Activated T-cell treated with anti-CD3 and anti-CD28 coated beads for 24 hours (primary cell): ENCODE measurements around the gene MYO7B.

Source experiments
- DNase-seq: peaks from one replicate; pipeline ENCODE4 v3.0.0-alpha.2; 2020; ENCODE audit warnings: low read depth

MYO7B gene

GRCh38 chr2:127574656-127575055, 39.2 kb downstream of the MYO7B start:
- DNase-seq: no peak

- no peak for DNase-seq
Measured at GRCh38 chr2:127575185-127575765, 39.8 kb downstream of the MYO7B start.

- DNase-seq: no peak
Measured at GRCh38 chr2:127575941-127576432, 40.5 kb downstream of the MYO7B start.

GRCh38 chr2:127576433-127577207, 41.1 kb downstream of the MYO7B start:
- DNase-seq: no peak

- no peak for DNase-seq
Measured at GRCh38 chr2:127577208-127577475, 41.7 kb downstream of the MYO7B start.

GRCh38 chr2:127577503-127577902, 42.0 kb downstream of the MYO7B start:
- DNase-seq: no peak

- DNase-seq: no peak
Measured at GRCh38 chr2:127577973-127578372, 42.5 kb downstream of the MYO7B start.

GRCh38 chr2:127578411-127578810, 42.9 kb downstream of the MYO7B start:
- DNase-seq: no peak

GRCh38 chr2:127579231-127579630, 43.7 kb downstream of the MYO7B start:
- no peak for DNase-seq

- DNase-seq: no peak
Measured at GRCh38 chr2:127580167-127581049, 44.9 kb downstream of the MYO7B start.

- DNase-seq: no peak
Measured at GRCh38 chr2:127581050-127581345, 45.5 kb downstream of the MYO7B start.

GRCh38 chr2:127581516-127582490, 46.3 kb downstream of the MYO7B start:
- DNase-seq: no peak

- DNase-seq: no peak
Measured at GRCh38 chr2:127582863-127583861, 47.7 kb downstream of the MYO7B start.

- DNase-seq: no peak
Measured at GRCh38 chr2:127584047-127584446, 48.6 kb downstream of the MYO7B start.

GRCh38 chr2:127584516-127585033, 49.1 kb downstream of the MYO7B start:
- DNase-seq: no peak

- DNase-seq: no peak
Measured at GRCh38 chr2:127585270-127585807, 49.9 kb downstream of the MYO7B start.

- no peak for DNase-seq
Measured at GRCh38 chr2:127586136-127586535, 50.7 kb downstream of the MYO7B start.

- DNase-seq: no peak
Measured at GRCh38 chr2:127586746-127587295, 51.3 kb downstream of the MYO7B start.

- no peak for DNase-seq
Measured at GRCh38 chr2:127588241-127588640, 52.8 kb downstream of the MYO7B start.

GRCh38 chr2:127589358-127589757, 53.9 kb downstream of the MYO7B start:
- DNase-seq: no peak
